Urinary bladder (tissue), 2 donors: Measurements from ENCODE around the gene PCDH15. TPM values are rescaled to one million over a fixed set of nuclear protein-coding genes. Genes with fewer than 3 reads are reported as not detected.

Experiments
- polyA plus RNA-seq: library from polyadenylated mRNA; stranded (reverse); fragments of 200-250 nt; gene quantifications from one replicate; pipeline ENCODE4 v1.2.3, GENCODE V29; 2013
- small RNA-seq: library from RNA; depleted of rRNA; stranded (forward); fragments of <200 nt; gene quantifications from one replicate; pipeline ENCODE3, GENCODE V24; 2014
- total RNA-seq: library from RNA; depleted of rRNA; stranded (reverse); fragments of >200 nt; gene quantifications from one replicate; pipeline ENCODE4 v1.2.3, GENCODE V29; 2014
- donor health status: healthy.

The PCDH15 gene
- total and polyA plus RNA-seq, 2 donors, result 0.03 to 1.9 TPM

Small RNA genes within 50 kb of the gene (small RNA-seq; reads per million reads assigned to genes)
- gene AL365496.1, result not detected
- gene MIR548F1, result not detected
- not detected for gene RNU6-687P
